Bronchial epithelial cell (primary cell): Measurements from ENCODE around the gene DHRS13. TPM values are rescaled to one million over a fixed set of nuclear protein-coding genes. Genes with fewer than 3 reads are reported as not detected.

Experiments
- DNase-seq: peaks from one replicate; pipeline ENCODE4 v3.0.0-alpha.2; 2010; ENCODE audit warnings: low read depth
- FAIRE-seq: peaks from 2 replicates; lab custom pipeline; 2011; peaks lifted over from hg19 to GRCh38; lab: Jason Lieb, UNC
- H3K27me3 ChIP-seq: 2 replicates; pipeline ENCODE4 v1.5.1; 2011; ENCODE audit warnings: low read length; ENCODE audit not compliant: control insufficient read depth, insufficient read depth
- H3K36me3 ChIP-seq: 2 replicates; pipeline ENCODE4 v1.5.1; 2011; ENCODE audit warnings: low read length; ENCODE audit not compliant: control insufficient read depth, insufficient read depth
- H3K4me3 ChIP-seq: 2 replicates; pipeline ENCODE4 v1.5.1; 2011; ENCODE audit warnings: mild to moderate bottlenecking, low read depth, low read length, control low read depth
- total RNA-seq: library from RNA; depleted of rRNA; stranded (reverse); fragments of >200 nt; gene quantifications from 2 replicates; pipeline ENCODE4 v1.2.1, GENCODE V29; 2014
- TF ChIP-seq, protein P1 (sequence below): IDR thresholded peaks from 2 replicates; pipeline ENCODE4 v1.5.1; 2011; ENCODE audit warnings: mild to moderate bottlenecking, moderate library complexity, low read length, control low read depth, inconsistent platforms; ENCODE audit not compliant: insufficient read depth, severe bottlenecking

Gene DHRS13
- total RNA-seq, 1 donor from 2014 or later = 11.3 TPM

GRCh38 chr17:28918295-28918694, 15.4 kb upstream of the DHRS13 start:
- peaks cover 40% of the 10 kb centered on the region for H3K36me3 ChIP-seq
- no peak for FAIRE-seq
- no peak for DNase-seq

DNA sequence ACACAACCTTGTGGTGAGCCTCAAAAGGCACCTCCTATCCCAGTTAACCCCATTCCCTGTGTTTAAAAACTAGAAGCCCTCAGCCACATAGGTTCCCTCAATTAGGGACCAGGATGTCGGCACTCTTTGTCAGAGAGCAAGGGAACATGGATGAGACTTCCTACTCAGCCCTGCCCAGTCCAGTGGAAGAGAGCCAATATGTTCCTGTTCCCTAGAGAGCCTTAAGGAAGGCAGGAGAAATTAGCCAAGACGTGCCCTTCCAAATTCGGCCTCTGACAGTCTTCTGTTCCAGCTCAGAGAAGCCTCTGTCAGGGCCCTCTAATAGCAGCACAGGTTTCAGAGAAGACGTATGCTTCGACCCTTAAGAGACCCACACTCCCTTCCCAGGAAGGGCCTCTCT, 14.6 kb upstream of the DHRS13 start:
- peaks cover 43% of the 10 kb centered on the region for H3K36me3 ChIP-seq
- no peak for DNase-seq
- TF ChIP-seq, protein P1, sequence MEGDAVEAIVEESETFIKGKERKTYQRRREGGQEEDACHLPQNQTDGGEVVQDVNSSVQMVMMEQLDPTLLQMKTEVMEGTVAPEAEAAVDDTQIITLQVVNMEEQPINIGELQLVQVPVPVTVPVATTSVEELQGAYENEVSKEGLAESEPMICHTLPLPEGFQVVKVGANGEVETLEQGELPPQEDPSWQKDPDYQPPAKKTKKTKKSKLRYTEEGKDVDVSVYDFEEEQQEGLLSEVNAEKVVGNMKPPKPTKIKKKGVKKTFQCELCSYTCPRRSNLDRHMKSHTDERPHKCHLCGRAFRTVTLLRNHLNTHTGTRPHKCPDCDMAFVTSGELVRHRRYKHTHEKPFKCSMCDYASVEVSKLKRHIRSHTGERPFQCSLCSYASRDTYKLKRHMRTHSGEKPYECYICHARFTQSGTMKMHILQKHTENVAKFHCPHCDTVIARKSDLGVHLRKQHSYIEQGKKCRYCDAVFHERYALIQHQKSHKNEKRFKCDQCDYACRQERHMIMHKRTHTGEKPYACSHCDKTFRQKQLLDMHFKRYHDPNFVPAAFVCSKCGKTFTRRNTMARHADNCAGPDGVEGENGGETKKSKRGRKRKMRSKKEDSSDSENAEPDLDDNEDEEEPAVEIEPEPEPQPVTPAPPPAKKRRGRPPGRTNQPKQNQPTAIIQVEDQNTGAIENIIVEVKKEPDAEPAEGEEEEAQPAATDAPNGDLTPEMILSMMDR = no peak
- no peaks in the 10 kb centered on the region for H3K27me3 ChIP-seq
- H3K4me3 ChIP-seq = no peak overlapping the region
- FAIRE-seq = no peak

More at GRCh38 chr17:28918295-28918694, 15.4 kb upstream of the DHRS13 start:
- Histone ChIP-seq H3K27me3 (no peaks in the 10 kb centered on the region), H3K4me3 (no peak overlapping the region)
- TF ChIP-seq, protein P1 = no peak

- Histone ChIP-seq H3K27me3 (no peaks in the 10 kb centered on the region), H3K4me3 (no peak overlapping the region), H3K36me3 (peaks cover 46% of the 10 kb centered on the region)
- no peak for FAIRE-seq
- DNase-seq = no peak
- TF ChIP-seq, protein P1 = no peak
Measured at GRCh38 chr17:28917029-28917428, 14.2 kb upstream of the DHRS13 start.

DNA sequence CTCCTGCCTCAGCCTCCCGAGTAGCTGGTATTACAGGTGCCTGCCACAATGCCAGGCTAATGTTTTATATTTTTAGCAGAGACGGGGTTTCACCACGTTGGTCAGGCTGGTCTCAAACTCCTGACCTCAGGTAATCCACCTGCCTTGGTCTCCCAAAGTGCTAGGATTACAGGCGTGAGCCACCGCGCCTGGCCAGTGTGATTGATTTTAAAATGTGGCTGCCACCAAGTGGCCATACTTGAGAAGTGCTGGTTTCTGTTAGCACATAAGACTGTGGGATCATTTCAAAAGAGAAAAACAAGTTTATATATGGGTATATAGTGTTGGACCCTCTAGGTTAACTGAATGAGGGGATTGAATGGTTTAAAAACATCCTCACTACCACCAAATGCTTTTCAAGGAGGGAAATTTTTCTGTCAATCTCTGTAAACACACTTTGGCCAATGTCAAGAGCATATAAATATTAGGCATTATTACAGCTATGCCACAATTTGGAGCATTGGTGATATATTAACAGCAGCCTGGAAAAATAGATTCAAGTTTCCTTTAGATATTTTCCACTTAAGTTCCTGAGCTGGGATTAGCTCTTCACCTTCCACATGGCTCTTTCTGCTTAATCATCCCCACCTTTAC, 13.5 kb upstream of the DHRS13 start:
- no peak for FAIRE-seq
- DNase-seq = peak; percentile 48
- no peak overlapping the region for H3K4me3 ChIP-seq
- TF ChIP-seq, protein P1 = peak; percentile 51
- no peaks in the 10 kb centered on the region for H3K27me3 ChIP-seq
- H3K36me3 ChIP-seq = peaks cover 45% of the 10 kb centered on the region

- peaks cover 47% of the 10 kb centered on the region for H3K36me3 ChIP-seq
- H3K4me3 ChIP-seq = no peak overlapping the region
- FAIRE-seq (no peak), DNase-seq (no peak)
- no peaks in the 10 kb centered on the region for H3K27me3 ChIP-seq
- TF ChIP-seq, protein P1 = no peak
Measured at GRCh38 chr17:28912938-28913333, 10.1 kb upstream of the DHRS13 start.
